HL-60/S4 treated with retinoic acid at 250 ng/mL for 4 days and 3 days (cell line): ENCODE results near the gene RAB20.
"Not testable (repeated sequence)": the region's sequence is repeated elsewhere in the genome, so short reads cannot be mapped to it uniquely, and the experiment has no call there.

Experiments used
- in situ Hi-C: fragments of 300-500 bp; cut with MboI; formaldehyde crosslinking; loops from 2 replicates; pipeline ENCODE4 v1.7.0; 2022; ENCODE audit warnings: low sequenced_read_pairs

Gene RAB20

DNA sequence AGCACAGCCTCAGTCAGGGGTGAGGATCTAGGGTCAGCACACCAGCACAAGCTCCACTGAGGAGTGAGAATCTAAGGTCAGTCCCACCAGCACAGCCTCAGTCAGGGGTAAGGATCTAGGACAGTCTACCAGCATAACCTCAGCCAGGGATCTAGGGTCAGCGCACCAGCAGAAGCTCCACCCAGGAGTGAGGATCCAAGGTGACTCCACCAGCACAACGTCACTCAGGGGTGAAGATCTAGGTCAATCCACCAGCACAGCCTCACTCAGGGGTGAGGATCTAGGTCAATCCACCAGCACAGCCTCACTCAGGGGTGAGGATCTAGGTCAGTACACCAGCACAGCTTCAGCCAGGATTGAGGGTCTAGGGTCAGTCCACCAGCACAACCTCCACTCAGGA lies 64.5 kb downstream of the RAB20 start:
- in situ Hi-C loops, result no loop called here

DNA sequence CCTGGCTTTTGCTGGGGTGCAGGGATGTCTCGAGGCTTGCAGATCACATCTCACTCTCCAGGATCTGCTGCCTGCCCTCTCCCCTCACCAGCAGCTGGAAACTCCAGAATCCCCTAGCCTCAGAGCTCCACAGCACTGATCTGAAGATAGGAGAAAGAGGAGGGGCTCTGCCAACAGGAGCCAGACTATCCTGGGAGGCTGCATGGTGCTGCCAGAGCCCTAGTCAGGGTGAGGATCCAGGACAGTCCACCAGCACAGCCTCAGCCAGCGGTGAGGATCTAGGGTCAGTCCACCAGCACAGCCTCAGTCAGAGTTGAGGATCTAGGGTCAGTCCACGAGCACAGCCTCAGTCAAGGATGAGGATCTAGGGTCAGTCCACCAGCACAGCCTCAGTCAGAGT lies 65.2 kb downstream of the RAB20 start:
- in situ Hi-C loops, result no loop called here

DNA sequence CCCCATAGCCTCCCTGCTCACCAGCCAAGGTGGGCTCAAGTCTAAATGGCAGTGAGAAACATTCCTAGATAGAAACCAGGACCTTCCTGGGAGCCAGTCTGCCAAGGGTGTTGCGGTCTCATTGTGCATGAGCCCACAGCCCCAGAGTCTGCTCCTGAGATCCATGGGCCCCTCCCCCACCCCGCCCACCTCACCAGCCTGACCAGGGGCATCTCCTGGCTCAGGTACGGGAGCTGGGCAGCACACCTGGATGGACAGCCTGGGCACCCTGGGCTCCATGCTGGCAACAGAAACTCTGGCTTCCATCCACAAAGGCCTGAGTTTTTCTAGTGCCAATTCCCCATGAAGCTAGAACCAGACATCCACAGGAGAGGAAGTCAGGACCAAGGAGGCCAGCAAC lies 65.6 kb downstream of the RAB20 start:
- in situ Hi-C loops, result no loop called here

DNA sequence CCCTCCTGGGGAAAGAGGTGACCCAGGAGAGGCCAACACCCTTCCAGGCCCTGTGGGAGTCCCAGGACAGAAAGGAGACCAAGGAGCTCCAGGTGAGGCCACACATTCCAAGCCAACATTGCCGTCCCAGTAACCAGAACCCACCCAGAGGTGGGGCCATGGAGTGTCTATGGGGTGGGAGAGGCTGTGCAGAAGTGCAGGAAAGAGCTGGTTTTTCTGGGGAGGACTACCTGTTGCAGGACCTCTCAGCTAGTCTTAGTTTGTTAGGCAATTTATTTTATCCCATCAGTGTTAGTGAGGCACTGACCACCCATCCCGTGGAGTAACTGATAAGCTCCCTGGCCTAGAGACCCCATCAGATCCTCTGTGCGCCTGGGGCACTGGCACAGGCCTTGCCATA lies 66.1 kb downstream of the RAB20 start:
- in situ Hi-C loops, result no loop called here

DNA sequence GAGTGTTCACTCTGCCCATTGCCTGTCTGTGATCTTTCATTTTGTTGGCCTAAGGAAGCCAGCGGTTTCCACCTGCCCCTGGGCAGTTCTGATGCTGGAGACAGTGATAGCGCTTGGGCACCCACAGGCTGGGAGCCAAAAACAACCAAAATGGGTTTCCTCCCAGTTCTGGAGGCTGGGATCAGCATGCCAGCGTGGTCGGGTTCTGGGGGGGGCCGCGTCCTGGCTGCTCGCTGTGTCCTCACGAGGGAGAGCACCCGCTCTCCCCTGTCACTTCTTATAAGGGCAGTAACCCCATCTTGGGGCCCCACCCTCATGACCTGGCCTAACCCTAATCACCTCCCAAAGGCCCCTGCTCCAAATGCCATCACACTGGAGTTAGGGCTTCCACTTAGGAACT lies 67.9 kb downstream of the RAB20 start:
- in situ Hi-C loops, result no loop called here

DNA sequence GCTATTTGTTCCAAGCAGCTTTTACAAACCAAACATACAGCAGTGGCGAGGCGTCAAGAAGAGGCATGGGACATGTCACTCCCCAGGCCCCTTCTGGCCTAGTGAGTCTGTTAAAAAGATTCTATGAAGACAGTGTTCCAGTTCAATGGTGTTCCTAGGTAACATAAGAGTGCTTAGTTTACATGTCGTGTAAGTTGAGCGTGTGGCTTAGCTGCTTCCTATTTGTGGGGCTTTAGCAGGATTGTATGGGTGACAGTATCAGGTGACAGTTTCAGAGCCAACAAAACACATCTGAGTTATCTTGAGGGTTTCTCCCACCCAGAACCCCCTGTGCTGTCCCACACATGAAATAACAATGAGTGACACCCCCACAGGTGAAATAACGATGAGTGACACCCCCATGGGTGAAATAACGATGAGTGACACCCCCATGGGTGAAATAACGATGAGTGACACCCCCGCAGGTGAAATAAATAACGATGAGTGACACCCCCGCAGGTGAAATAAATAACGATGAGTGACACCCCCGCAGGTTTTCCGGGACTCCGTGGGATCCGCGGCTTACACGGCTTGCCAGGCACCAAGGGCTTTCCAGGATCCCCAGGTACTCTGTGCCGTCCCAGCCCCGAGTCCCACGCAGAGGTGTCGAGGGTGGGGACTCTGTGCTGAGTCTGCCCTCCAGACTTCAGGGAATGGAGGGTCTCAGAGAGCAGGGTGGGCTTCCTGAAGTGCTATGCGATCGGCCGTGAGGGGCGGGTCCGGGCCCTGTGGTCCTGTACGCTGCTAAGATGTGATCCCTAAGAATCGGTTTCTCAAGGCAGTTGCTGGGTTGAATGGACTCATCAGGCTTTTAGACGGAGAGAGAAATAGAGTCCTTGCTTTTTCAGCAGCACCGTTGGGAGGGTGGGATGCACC lies 68.6 kb downstream of the RAB20 start:
- in situ Hi-C loops, result no loop called here

DNA sequence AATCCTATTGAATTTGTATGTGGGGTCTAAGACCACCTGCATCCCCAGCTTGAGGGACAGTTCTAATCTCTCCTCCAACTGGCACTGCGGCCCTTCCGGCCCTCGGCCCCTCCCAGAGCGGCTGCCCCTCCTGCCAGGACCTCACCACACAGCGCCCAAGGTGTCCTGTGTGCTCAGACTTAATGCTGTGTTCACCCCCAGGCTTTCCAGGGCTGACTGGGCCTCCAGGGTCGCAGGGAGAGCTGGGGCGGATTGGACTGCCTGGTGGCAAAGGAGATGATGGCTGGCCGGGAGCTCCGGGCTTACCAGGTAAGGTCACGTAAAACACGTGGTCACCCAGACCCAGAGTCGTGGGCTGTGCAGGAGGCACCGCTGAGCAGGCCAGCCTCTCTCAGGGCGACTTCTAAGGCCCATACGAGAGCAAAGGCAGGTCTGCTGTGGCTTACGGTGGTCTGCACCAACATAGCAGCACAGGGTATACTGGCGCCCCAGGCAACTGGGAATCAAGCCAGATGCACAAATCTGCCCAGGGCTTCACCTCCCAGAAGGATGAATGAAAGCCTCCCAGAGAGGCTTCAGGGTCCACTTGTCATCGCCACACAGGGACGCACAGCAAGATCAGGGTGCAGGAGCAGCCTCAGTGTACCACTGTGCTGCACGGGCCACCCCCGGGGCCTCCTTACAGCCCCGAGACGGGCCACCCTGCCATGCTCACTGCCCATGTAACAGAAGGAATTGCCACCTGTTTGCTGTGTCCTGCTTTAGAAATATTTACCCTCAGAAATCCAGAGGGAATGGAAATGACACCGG lies 69.4 kb downstream of the RAB20 start:
- in situ Hi-C loops, result no loop called here

DNA sequence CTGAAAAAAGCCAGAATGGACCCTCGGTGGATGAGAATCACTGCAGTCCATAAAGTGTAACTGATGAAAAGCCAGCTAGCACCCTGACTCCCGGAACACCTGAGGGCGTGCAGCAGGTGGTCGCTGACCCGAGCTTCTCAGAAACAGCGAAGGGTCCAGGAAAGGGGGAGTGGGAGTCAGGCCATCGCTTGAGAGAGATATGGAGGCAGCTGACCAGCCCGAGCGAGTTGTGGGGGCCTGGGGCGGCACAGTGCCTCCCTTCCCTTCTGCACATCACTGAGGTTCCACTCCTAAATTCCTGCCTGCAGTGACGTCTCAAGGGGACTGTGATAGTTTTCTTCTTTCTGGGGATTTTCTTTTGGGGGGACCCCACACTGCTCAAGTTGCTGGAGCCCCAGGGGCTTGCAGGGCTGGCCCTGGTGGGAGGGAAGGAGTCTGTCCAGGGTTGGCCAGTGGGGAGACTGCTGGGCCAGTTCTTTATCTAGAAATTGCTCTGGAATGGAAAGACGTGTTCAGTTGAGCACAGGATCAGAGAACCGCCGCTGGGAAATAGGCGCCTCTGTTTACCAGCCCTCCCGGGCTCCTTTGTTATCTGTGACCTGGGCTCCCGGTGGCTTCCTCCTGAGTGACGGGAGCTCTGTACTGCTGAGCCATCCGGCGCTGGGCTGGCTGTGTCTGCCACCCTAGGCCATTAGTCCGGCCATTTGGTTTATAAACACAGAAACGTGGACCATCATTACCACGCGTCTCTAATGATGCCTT lies 71.3 kb downstream of the RAB20 start:
- in situ Hi-C loops, result no loop called here

DNA sequence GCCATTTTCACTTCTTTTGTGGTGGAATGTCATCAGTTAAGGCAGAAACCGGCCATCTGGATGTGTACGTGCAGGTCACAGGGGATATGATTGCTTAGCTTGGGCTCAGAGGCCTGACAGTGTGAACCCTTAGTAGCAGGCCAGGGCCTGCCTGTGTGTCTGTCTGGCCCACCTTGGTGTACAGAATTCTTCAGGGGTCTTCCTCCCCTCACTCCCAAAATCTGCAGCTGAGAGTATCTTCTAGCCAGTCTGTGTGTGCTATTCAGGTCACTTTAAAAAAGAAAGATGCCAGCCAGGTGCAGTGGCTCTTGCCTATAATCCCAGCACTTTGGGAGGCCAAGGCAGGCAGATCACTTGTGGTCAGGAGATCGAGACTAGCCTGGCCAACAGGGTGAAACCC lies 74.6 kb downstream of the RAB20 start:
- in situ Hi-C loops, result not testable (repeated sequence)

DNA sequence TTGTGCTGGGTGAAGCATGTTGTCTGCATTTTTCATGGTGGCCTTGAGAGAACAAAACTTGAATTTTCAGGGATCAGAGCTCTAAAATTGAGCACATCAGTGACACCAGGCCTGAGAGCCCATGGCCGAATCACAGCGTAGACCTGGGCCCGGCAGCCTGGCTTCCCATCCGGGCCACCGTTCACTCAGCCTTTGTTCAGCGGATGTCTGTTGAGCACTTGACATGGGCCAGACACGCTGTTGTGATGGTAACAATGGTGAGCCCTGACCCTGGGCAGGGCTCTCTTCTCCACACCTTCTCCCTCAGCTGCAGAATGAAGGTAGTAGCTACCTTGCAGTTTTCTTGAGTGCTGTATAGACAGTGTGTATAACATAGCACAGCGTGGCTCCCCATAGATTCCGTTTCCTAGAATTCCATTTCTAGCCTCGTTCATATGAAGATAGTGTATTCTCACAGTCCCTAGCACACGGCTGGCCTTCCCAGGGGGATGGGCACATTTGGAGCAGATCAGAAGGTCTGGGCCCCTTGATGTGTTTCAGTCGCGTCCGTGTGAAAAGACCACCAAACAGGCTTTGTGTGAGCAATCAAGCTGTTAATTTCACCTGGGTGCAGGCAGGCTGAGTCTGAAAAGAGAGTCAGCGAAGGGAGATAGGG lies 75.3 kb downstream of the RAB20 start:
- in situ Hi-C loops, result no loop called here

DNA sequence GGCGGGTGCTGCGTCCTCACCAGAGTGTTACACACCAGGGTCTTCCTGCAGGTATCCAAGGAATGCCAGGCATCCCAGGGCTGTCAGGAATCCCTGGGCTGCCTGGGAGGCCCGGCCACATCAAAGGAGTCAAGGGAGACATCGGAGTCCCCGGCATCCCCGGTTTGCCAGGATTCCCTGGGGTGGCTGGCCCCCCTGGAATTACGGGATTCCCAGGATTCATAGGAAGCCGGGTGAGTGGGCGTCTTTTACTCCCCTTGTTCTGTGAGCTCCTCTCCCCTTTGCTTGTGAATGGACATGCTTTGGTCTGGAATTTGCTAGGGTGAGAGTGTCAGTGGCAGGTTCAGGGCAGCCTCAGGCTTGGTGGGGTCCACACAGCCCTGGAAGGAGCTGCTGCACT lies 75.9 kb downstream of the RAB20 start:
- in situ Hi-C loops, result no loop called here

DNA sequence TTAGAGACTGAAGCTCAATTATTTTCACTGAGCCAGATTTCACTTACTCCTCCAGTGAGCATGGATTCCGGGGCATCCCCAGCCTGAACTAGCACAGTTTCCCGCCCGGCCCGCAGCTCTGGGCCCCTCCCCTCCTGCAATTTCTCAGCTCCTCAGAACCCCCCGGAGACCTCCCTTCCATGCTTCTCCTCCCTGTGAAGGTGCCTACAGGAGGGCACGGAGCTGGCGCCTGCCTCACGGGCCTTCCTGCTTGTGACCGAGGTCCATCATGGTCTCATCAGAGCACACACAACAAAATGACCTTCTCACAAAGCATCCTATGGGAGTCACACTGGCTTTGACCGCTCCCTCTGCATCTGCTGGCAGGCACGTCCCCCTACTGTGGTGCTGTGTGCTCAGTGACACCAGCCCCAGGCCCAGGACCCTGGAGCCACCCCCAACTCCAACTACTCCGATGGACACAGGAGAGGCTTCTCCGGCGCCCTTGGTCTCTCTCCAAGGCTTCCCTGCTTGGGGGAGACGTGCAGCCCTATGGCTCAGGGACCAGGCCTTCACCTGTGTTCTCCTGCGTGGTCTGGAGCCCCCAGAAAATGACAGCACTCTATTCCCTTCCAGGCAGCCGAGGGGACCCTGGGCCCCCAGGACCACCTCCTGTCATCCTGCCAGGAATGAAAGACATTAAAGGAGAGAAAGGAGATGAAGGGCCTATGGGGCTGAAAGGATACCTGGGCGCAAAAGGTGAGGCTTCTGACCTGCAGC lies 77.1 kb downstream of the RAB20 start:
- in situ Hi-C loops, result no loop called here

DNA sequence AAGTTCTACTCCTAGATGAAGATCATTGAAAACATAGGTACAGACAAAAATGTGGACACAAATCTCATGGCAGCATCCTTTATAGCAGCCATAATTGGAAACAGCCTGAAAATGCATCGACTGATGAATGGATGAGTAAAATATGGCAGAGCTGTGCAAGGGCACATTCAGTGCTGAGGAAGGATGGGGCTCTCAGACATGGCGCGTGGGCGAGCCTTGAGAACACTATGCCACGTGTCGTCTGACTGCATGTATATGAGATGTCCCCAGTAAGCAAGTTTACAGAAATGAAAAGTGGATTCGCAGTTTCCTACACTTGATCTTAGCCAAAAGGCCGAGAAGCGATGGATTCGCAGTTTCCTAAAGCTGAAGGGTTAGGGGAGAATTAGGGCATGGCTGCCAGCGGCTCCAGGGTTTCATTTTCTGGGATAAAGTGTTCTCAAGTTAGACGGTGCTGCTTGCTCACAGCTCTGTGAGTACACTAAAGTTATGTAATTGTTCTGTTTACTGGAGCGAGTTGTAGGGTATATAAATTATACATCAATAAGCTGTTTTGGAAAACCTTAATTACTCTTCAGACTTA lies 78.0 kb downstream of the RAB20 start:
- in situ Hi-C loops, result no loop called here

DNA sequence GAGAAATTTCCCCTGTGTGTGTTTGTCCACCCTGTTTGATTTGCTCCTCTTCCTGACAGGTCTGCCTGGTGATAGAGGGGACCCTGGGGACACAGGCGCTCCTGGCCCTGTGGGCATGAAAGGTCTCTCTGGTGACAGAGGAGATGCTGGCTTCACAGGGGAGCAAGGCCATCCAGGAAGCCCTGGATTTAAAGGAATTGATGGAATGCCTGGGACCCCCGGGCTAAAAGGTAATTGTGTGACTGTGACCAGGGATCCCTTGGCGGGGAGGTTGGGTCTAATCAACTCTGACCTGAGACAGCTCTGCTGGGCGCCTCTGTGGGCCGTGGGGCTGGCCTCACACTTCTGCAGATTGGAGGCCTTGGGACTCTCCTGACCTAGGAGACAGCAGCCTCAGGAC lies 81.4 kb downstream of the RAB20 start:
- in situ Hi-C loops, result no loop called here

DNA sequence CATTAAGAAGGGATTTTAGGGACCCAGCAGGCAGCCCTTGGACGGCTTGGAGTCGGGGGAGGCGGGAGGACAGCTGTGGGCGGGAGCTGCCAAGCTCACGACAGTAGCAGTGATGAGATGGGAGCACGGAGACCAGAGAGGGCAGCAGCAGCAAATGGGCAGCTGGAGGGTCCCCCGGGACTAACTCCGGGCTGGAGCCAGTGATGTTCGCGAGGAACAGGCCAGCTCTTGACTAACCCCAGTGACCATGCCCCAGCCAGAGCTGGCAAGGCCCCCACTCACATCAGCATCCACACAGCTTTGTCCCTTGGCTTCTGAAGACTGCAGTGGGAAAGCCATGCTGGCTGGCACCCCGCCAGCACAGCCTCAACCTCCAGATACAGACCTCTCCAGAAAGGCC lies 81.9 kb downstream of the RAB20 start:
- in situ Hi-C loops, result no loop called here

DNA sequence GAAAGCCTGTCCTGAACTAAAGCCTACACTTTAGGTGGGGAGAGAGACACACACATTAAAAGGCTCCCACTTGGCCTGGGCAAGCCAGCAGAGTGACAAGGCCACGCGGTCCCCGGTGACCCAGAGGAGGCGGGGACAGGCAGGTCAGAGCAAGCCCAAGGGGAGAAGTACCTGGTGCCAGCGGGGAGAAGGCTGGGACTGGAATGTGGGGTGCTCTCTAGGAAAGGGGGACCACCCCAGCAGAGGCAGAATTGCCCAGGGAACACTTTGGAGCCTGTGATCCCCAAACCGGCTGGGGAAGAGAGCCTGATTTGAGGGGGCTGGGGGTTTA lies 82.3 kb downstream of the RAB20 start:
- in situ Hi-C loops, result no loop called here

DNA sequence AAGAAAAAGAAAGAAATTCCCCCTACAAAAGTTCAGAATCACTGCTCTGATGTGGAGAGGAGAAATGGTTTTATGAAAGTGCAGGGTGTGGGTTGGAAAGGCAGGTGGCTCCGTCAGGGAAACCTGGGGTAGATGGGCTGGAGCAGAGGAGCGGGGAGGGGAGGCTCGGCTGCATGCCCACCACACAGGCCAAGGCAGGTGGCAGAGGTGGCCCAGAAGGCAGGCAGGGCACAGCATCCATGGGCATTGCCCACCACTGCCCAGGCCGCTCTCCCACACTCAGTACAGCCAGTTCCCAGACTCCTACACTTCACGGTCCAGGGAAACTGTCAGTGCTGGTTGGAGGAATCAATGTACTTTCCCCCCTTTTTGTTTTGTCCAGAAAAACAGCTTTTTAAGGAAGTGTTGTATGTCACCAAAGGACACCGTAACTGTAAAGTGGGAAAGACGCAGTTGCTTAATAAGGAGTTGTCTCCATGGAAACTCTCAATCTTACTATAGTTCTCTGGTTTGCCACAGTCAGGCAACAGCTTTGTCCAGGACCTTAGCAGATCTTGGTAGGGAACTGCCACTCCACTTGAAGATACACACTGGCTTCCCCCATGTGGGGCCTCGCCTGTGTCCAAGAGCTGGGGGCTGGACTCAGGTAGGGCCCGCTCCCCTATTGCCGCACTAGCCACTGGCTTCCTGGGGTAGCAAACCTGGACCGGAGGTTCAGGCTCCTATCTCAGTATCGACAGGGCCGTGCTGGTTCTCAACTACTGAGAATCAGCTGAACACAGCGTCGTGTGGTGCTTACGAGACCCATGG lies 82.9 kb downstream of the RAB20 start:
- in situ Hi-C loops, result no loop called here

DNA sequence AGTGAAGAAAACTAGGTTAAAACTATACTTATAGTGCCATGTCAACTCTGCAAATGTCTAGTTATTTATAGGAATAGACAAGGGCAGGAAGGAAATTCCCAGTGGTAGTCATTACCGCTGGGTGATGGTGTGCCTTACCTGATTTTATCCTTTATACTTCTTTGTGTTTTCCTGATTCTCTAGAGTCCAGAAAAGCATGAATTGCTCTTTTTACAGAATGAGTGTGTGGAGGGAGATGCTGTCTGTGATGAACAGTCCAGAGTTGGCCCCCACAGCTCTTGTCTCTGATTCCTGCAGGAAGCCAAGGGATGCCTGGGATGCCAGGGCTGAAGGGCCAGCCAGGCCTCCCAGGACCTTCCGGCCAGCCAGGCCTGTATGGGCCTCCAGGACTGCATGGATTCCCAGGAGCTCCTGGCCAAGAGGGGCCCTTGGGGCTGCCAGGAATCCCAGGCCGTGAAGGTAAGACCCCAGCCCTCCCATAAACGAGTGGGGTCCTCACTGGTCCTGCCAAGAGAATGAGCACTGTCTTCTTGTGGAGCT lies 83.7 kb downstream of the RAB20 start:
- in situ Hi-C loops, result no loop called here

DNA sequence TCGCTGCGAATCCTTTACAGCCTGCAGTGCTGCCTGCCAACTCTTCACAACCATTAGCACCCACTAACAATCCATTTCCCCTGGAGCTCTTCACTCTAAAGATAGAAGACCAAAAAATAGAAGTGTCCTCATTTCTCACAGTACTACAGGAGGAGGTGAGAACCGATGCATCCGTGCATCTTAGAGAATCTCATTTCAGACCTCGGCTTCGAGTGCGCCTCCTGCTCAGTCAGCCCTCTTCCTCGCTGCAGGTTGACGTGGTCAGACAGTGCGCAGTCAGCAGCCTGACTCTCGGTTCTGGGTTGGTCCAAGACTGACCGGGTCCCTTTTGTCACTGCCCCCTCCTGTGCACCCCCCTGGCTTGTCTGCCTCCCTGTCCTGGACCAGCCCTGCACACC lies 85.3 kb downstream of the RAB20 start:
- in situ Hi-C loops, result no loop called here
